CD4-positive, alpha-beta T cell treated with Interleukin-4 for 1 hour (primary cell): ENCODE data around the gene SIPA1L3.

ENCODE experiments used
- DNase-seq, 2 donors: peaks; one replicate each; pipeline ENCODE4 v3.0.0-alpha.2; 2020 to 2022

The SIPA1L3 gene

GRCh38 chr19:38163419-38164290 is 256.6 kb downstream of the SIPA1L3 start:
- no peak for DNase-seq

GRCh38 chr19:38164526-38164925 is 257.5 kb downstream of the SIPA1L3 start:
- DNase-seq, result no peak

- DNase-seq, result no peak
These were observed 258.3 kb downstream of the SIPA1L3 start for GRCh38 chr19:38165335-38165734.

- DNase-seq, result no peak
These were observed 261.6 kb downstream of the SIPA1L3 start for GRCh38 chr19:38168637-38169036.

GRCh38 chr19:38170334-38170733 is 263.3 kb downstream of the SIPA1L3 start:
- DNase-seq, result no peak

GRCh38 chr19:38172001-38172400 is 265.0 kb downstream of the SIPA1L3 start:
- DNase-seq, result no peak

- DNase-seq, result no peak
These were observed 266.5 kb downstream of the SIPA1L3 start for GRCh38 chr19:38173291-38174041.

GRCh38 chr19:38175422-38175821 is 268.4 kb downstream of the SIPA1L3 start:
- DNase-seq, result no peak

GRCh38 chr19:38180071-38180470 is 273.1 kb downstream of the SIPA1L3 start:
- no peak for DNase-seq

- DNase-seq, result no peak
These were observed 275.7 kb downstream of the SIPA1L3 start for GRCh38 chr19:38182536-38183210.

GRCh38 chr19:38183251-38183897 is 276.4 kb downstream of the SIPA1L3 start:
- no peak for DNase-seq

GRCh38 chr19:38184815-38185214 is 277.8 kb downstream of the SIPA1L3 start:
- no peak for DNase-seq

GRCh38 chr19:38185562-38185961 is 278.6 kb downstream of the SIPA1L3 start:
- DNase-seq, result no peak

GRCh38 chr19:38190061-38190460 is 283.1 kb downstream of the SIPA1L3 start:
- DNase-seq, result no peak

- DNase-seq, result no peak
These were observed 283.8 kb downstream of the SIPA1L3 start for GRCh38 chr19:38190793-38191192.

GRCh38 chr19:38191747-38192146 is 284.7 kb downstream of the SIPA1L3 start:
- DNase-seq, result no peak

- no peak for DNase-seq
These were observed 286.4 kb downstream of the SIPA1L3 start for GRCh38 chr19:38193445-38193844.

GRCh38 chr19:38194061-38194701 is 287.2 kb downstream of the SIPA1L3 start:
- no peak for DNase-seq

- DNase-seq, result no peak
These were observed 288.2 kb downstream of the SIPA1L3 start for GRCh38 chr19:38195237-38195636.

- DNase-seq, result no peak
These were observed 289.3 kb downstream of the SIPA1L3 start for GRCh38 chr19:38196245-38196837.

- DNase-seq, result no peak
These were observed 290.1 kb downstream of the SIPA1L3 start for GRCh38 chr19:38196948-38197656.
